MM.1S (cell line): ENCODE results near the gene SH2D4B.
"Not testable (repeated sequence)": the region's sequence is repeated elsewhere in the genome, so short reads cannot be mapped to it uniquely, and the experiment has no call there.

Experiments used
- DNase-seq: peaks from one replicate; pipeline ENCODE4 v3.0.0-alpha.2; 2015
- H2AFZ ChIP-seq: fragments of 300-600 bp; sonication (generic); 2 replicates; pipeline ENCODE4 v1.6.0; 2016; ENCODE audit warnings: antibody characterized with exemption, low read length
- H3F3A ChIP-seq: fragments of 300-600 bp; sonication (generic); 2 replicates; pipeline ENCODE4 v1.6.1; 2016; ENCODE audit warnings: mild to moderate bottlenecking, antibody characterized with exemption, low read length, moderate library complexity, mixed read lengths; ENCODE audit not compliant: insufficient read depth
- H3K27ac ChIP-seq: fragments of 300-600 bp; sonication (generic); 2 replicates; pipeline ENCODE4 v1.5.1; 2016; ENCODE audit warnings: mild to moderate bottlenecking, low read length
- H3K27me3 ChIP-seq: fragments of 300-600 bp; sonication (generic); replicated peaks from 2 replicates; pipeline ENCODE4 v1.6.0; 2016; ENCODE audit warnings: low read length; ENCODE audit not compliant: insufficient read depth
- H3K36me3 ChIP-seq: fragments of 300-600 bp; sonication (generic); replicated peaks from 2 replicates; pipeline ENCODE4 v1.6.1; 2016; ENCODE audit warnings: mild to moderate bottlenecking, low read length, mixed read lengths; ENCODE audit not compliant: insufficient read depth
- H3K4me1 ChIP-seq: fragments of 300-600 bp; sonication (generic); 2 replicates; pipeline ENCODE4 v1.6.1; 2016; ENCODE audit warnings: low read length, mixed read lengths
- H3K4me2 ChIP-seq: fragments of 300-600 bp; sonication (generic); 2 replicates; pipeline ENCODE4 v1.6.0; 2016; ENCODE audit warnings: low read depth, low read length
- H3K4me3 ChIP-seq: fragments of 300-600 bp; sonication (generic); 2 replicates; pipeline ENCODE4 v1.5.1; 2016; ENCODE audit warnings: low read length, mixed read lengths
- H3K79me2 ChIP-seq: fragments of 300-600 bp; sonication (generic); 2 replicates; pipeline ENCODE4 v1.6.1; 2016; ENCODE audit warnings: mixed run types, low read length, mixed read lengths
- H3K9ac ChIP-seq: fragments of 300-600 bp; sonication (generic); 2 replicates; pipeline ENCODE4 v1.6.1; 2016; ENCODE audit warnings: low read length, mixed read lengths
- H3K9me2 ChIP-seq: fragments of 300-600 bp; sonication (generic); replicated peaks from 2 replicates; pipeline ENCODE4 v1.6.1; 2016; ENCODE audit warnings: mild to moderate bottlenecking, low read length, mixed read lengths; ENCODE audit not compliant: insufficient read depth
- H3K9me3 ChIP-seq: fragments of 300-600 bp; sonication (generic); replicated peaks from 2 replicates; pipeline ENCODE4 v1.6.1; 2016; ENCODE audit warnings: mild to moderate bottlenecking, low read length, mixed read lengths; ENCODE audit not compliant: insufficient read depth
- H4K20me1 ChIP-seq: fragments of 300-600 bp; sonication (generic); 2 replicates; pipeline ENCODE4 v1.6.1; 2016; ENCODE audit warnings: mild to moderate bottlenecking, low read length, moderate library complexity, mixed read lengths; ENCODE audit not compliant: insufficient read depth
- EZH2 ChIP-seq: fragments of 300-600 bp; sonication (generic); optimal IDR thresholded peaks from 2 replicates; pipeline ENCODE3; 2017; ENCODE audit warnings: low read depth, mild to moderate bottlenecking, antibody characterized with exemption, low read length, mixed read lengths
- EZH2phosphoT487 ChIP-seq: fragments of 300-600 bp; sonication (generic); IDR thresholded peaks from 2 replicates; pipeline ENCODE4 v1.6.1; 2018; ENCODE audit warnings: antibody characterized with exemption, low read length
- TF ChIP-seq, protein P1 (sequence below): fragments of 300-600 bp; sonication (generic); IDR thresholded peaks from 2 replicates; pipeline ENCODE4 v1.5.1; 2016; ENCODE audit warnings: antibody characterized with exemption, low read length, mixed read lengths

The SH2D4B gene

DNA sequence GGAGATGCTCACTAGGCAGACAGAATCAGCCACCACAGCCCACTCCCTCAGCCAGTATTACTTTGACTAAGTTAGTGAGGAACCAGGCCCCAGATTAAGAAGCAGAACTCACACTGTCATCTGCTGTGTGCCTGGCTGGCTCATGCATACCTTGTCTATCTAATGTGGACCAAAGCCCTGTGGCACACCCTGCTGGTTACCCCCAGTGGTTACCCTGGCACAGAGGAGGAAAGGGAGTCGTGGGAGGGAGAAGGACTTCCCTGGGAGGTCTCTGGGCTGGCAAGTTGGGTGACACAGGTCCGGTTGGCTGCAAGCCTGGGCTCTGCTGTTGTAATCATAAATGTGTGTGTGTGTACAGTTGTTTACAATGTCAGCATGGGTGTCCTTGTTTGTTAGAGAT, 7.5 kb upstream of the SH2D4B start:
- H3K27me3 ChIP-seq: no peaks in the 10 kb centered on the region
- no peaks in the 10 kb centered on the region for H3K9me3 ChIP-seq
- no peaks in the 10 kb centered on the region for H3K4me1 ChIP-seq
- no peak for DNase-seq
- no peaks in the 10 kb centered on the region for H3K9me2 ChIP-seq
- H3K4me2 ChIP-seq: no peak overlapping the region
- no peaks in the 10 kb centered on the region for H3K79me2 ChIP-seq
- no peaks in the 10 kb centered on the region for H4K20me1 ChIP-seq
- H2AFZ ChIP-seq: no peak overlapping the region
- no peaks in the 10 kb centered on the region for H3K36me3 ChIP-seq
- H3K4me3 ChIP-seq: no peak overlapping the region
- no peaks in the 10 kb centered on the region for H3F3A ChIP-seq
- no peak overlapping the region for H3K9ac ChIP-seq
- TF ChIP-seq, protein P1, sequence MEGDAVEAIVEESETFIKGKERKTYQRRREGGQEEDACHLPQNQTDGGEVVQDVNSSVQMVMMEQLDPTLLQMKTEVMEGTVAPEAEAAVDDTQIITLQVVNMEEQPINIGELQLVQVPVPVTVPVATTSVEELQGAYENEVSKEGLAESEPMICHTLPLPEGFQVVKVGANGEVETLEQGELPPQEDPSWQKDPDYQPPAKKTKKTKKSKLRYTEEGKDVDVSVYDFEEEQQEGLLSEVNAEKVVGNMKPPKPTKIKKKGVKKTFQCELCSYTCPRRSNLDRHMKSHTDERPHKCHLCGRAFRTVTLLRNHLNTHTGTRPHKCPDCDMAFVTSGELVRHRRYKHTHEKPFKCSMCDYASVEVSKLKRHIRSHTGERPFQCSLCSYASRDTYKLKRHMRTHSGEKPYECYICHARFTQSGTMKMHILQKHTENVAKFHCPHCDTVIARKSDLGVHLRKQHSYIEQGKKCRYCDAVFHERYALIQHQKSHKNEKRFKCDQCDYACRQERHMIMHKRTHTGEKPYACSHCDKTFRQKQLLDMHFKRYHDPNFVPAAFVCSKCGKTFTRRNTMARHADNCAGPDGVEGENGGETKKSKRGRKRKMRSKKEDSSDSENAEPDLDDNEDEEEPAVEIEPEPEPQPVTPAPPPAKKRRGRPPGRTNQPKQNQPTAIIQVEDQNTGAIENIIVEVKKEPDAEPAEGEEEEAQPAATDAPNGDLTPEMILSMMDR: no peak
- TF ChIP-seq EZH2phosphoT487 (no peak), EZH2 (no peak)
- H3K27ac ChIP-seq: no peak overlapping the region

- no peak for TF ChIP-seq EZH2
- TF ChIP-seq EZH2phosphoT487: no peak
- TF ChIP-seq, protein P1: no peak
- Histone ChIP-seq H3K4me1 (no peaks in the 10 kb centered on the region), H3K27ac (no peak overlapping the region), H4K20me1 (no peaks in the 10 kb centered on the region), H3K4me2 (no peak overlapping the region), H3F3A (no peaks in the 10 kb centered on the region), H3K36me3 (no peaks in the 10 kb centered on the region), H3K9me2 (no peaks in the 10 kb centered on the region), H3K27me3 (no peaks in the 10 kb centered on the region), H2AFZ (no peak overlapping the region), H3K4me3 (no peak overlapping the region), H3K79me2 (no peaks in the 10 kb centered on the region), H3K9me3 (no peaks in the 10 kb centered on the region), H3K9ac (no peak overlapping the region)
- no peak for DNase-seq
Measured at GRCh38 chr10:80530816-80531215, 6.9 kb upstream of the SH2D4B start.

DNA sequence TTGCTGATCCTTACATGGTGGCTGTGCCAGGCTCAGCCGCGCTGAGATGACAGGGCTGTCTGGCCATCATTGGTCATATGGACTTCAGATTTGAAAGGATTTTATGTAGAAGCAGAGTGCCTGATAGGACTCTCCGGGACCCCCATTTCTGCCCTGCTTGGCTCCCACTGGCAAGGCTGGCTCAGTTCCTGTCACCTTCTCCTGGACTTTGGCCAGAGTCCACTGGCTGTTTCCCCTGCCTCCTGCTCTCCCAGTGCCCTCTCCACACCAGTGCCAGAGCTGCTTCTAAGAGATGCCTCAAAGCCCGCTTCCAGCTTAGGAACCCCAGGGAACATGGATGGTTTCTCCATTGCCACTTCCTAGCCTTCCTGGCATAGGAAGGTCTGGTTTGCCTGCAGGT, 5.1 kb upstream of the SH2D4B start:
- Histone ChIP-seq H3K36me3 (no peaks in the 10 kb centered on the region), H3K4me3 (no peak overlapping the region), H3K27ac (no peak overlapping the region), H2AFZ (no peak overlapping the region), H3K27me3 (no peaks in the 10 kb centered on the region), H3K9me2 (no peaks in the 10 kb centered on the region), H4K20me1 (no peaks in the 10 kb centered on the region), H3K9me3 (no peaks in the 10 kb centered on the region), H3K4me2 (no peak overlapping the region), H3K79me2 (no peaks in the 10 kb centered on the region), H3K4me1 (no peaks in the 10 kb centered on the region), H3K9ac (no peak overlapping the region), H3F3A (no peaks in the 10 kb centered on the region)
- DNase-seq: no peak
- TF ChIP-seq EZH2 (no peak), EZH2phosphoT487 (no peak)
- TF ChIP-seq, protein P1: no peak

- not testable (repeated sequence) for H3K27ac ChIP-seq, DNase-seq, H3K4me3 ChIP-seq, H3K9me3 ChIP-seq, H4K20me1 ChIP-seq, H3K4me1 ChIP-seq, H2AFZ ChIP-seq, H3K79me2 ChIP-seq, H3K36me3 ChIP-seq, H3K9me2 ChIP-seq, H3K9ac ChIP-seq, H3K4me2 ChIP-seq, H3K27me3 ChIP-seq, H3F3A ChIP-seq
Measured at GRCh38 chr10:80534059-80534458, 3.6 kb upstream of the SH2D4B start.

DNA sequence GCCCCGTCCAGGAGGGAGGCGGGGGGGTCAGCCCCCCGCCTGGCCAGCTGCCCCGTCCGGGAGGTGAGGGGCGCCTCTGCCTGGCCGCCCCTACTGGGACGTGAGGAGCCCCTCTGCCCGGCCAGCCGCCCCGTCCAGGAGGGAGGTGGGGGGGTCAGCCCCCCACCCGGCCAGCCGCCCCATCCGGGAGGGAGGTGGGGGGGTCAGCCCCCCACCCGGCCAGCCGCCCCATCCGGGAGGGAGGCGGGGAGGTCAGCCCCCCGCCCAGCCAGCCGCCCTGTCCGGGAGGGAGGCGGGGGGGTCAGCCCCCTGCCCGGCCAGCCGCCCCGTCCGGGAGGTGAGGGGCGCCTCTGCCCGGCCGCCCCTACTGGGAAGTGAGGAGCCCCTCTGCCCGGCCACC, 3.1 kb upstream of the SH2D4B start:
- not testable (repeated sequence) for H3K9ac ChIP-seq, H3K27me3 ChIP-seq, H3K36me3 ChIP-seq, H3K4me1 ChIP-seq, H3K9me2 ChIP-seq, H3F3A ChIP-seq, H4K20me1 ChIP-seq, H3K4me3 ChIP-seq, H3K4me2 ChIP-seq, H3K27ac ChIP-seq, H3K79me2 ChIP-seq, H3K9me3 ChIP-seq, DNase-seq, H2AFZ ChIP-seq
